ENCODE results near the gene WDR82. TPM values are rescaled to one million over a fixed set of nuclear protein-coding genes. Genes with fewer than 3 reads are reported as not detected.

WDR82 gene
- total RNA-seq, 1 donor from 2014 or later = 57.4 TPM

- peaks cover 12% of the 10 kb centered on the region for H3K4me1 Mint-ChIP-seq (ENCODE audit: low read depth, unreplicated experiment)
- peaks cover 22% of the 10 kb centered on the region for H3K4me1 ChIP-seq (ENCODE audit: insufficient read depth, low read length)
- no peak overlapping the region for H3K4me2 ChIP-seq (ENCODE audit: low read length)
- no peaks in the 10 kb centered on the region for H3K27me3 ChIP-seq (ENCODE audit: insufficient read depth, low read length)
- no peaks in the 10 kb centered on the region for H3K9me3 ChIP-seq (ENCODE audit: insufficient read depth, low read depth, low read length)
- peaks cover 5% of the 10 kb centered on the region for H4K20me1 ChIP-seq (ENCODE audit: insufficient read depth, low read length)
- no peak overlapping the region for H3K27ac ChIP-seq (ENCODE audit: low read depth, low read length)
- H3K9ac ChIP-seq (ENCODE audit: low read length) = no peak overlapping the region
- FAIRE-seq (no peak), DNase-seq (ENCODE audit: low read depth) (no peak)
- H3K4me3 ChIP-seq (ENCODE audit: insufficient read depth, low read depth, low read length) = no peak overlapping the region
- TF ChIP-seq CTCF (IDR thresholded peaks at IDR 0.05; ENCODE audit: insufficient read depth, low read depth, low read length) (peak; percentile 87), EZH2 (IDR thresholded peaks at IDR 0.05; ENCODE audit: insufficient read depth, low read length) (no peak)
- no peak overlapping the region for H3K4me3 Mint-ChIP-seq (ENCODE audit: unreplicated experiment)
- H3K9me3 Mint-ChIP-seq (ENCODE audit: unreplicated experiment) = no peaks in the 10 kb centered on the region
- peaks cover 11% of the 10 kb centered on the region for H3K36me3 Mint-ChIP-seq (ENCODE audit: low read depth, unreplicated experiment)
- H3K27me3 Mint-ChIP-seq (ENCODE audit: low read depth, unreplicated experiment) = peaks cover 9% of the 10 kb centered on the region
- no peak overlapping the region for H2AFZ ChIP-seq (ENCODE audit: low read depth, low read length)
- H3K36me3 ChIP-seq (ENCODE audit: insufficient read depth, low read length) = peaks cover 3% of the 10 kb centered on the region
- H3K27ac Mint-ChIP-seq (ENCODE audit: unreplicated experiment) = no peak overlapping the region
- no peaks in the 10 kb centered on the region for H3K79me2 ChIP-seq (ENCODE audit: insufficient read depth, low read length)
These were observed 57.9 kb downstream of the WDR82 start for GRCh38 chr3:52220380-52221026.

GRCh38 chr3:52218937-52219650, 59.4 kb downstream of the WDR82 start:
- Histone ChIP-seq H3K9me3 (ENCODE audit: insufficient read depth, low read depth, low read length) (no peaks in the 10 kb centered on the region), H3K4me1 (ENCODE audit: insufficient read depth, low read length) (peaks cover 22% of the 10 kb centered on the region), H3K79me2 (ENCODE audit: insufficient read depth, low read length) (no peaks in the 10 kb centered on the region), H3K27me3 (ENCODE audit: insufficient read depth, low read length) (no peaks in the 10 kb centered on the region), H3K4me2 (ENCODE audit: low read length) (no peak overlapping the region), H2AFZ (ENCODE audit: low read depth, low read length) (no peak overlapping the region), H3K36me3 (ENCODE audit: insufficient read depth, low read length) (peaks cover 5% of the 10 kb centered on the region), H4K20me1 (ENCODE audit: insufficient read depth, low read length) (peaks cover 5% of the 10 kb centered on the region), H3K27ac (ENCODE audit: low read depth, low read length) (no peak overlapping the region), H3K9ac (ENCODE audit: low read length) (no peak overlapping the region), H3K4me3 (ENCODE audit: insufficient read depth, low read depth, low read length) (no peak overlapping the region)
- no peak for TF ChIP-seq EZH2 (IDR thresholded peaks at IDR 0.05; ENCODE audit: insufficient read depth, low read length)
- TF ChIP-seq CTCF (IDR thresholded peaks at IDR 0.05; ENCODE audit: insufficient read depth, low read depth, low read length) = no peak
- Mint-ChIP-seq H3K27ac (ENCODE audit: unreplicated experiment) (peak overlapping the region; percentile 26), H3K27me3 (ENCODE audit: low read depth, unreplicated experiment) (peaks cover 6% of the 10 kb centered on the region), H3K4me3 (ENCODE audit: unreplicated experiment) (peak overlapping the region; percentile 50), H3K9me3 (ENCODE audit: unreplicated experiment) (no peaks in the 10 kb centered on the region), H3K36me3 (ENCODE audit: low read depth, unreplicated experiment) (peaks cover 12% of the 10 kb centered on the region), H3K4me1 (ENCODE audit: low read depth, unreplicated experiment) (peaks cover 12% of the 10 kb centered on the region)
- FAIRE-seq = no peak
- DNase-seq (ENCODE audit: low read depth) = no peak

- H3K36me3 Mint-ChIP-seq (ENCODE audit: low read depth, unreplicated experiment) = peaks cover 14% of the 10 kb centered on the region
- Histone ChIP-seq H3K79me2 (ENCODE audit: insufficient read depth, low read length) (no peaks in the 10 kb centered on the region), H3K27ac (ENCODE audit: low read depth, low read length) (no peak overlapping the region), H3K4me3 (ENCODE audit: insufficient read depth, low read depth, low read length) (no peak overlapping the region), H4K20me1 (ENCODE audit: insufficient read depth, low read length) (peaks cover 8% of the 10 kb centered on the region), H3K4me1 (ENCODE audit: insufficient read depth, low read length) (peaks cover 22% of the 10 kb centered on the region), H3K9ac (ENCODE audit: low read length) (no peak overlapping the region), H3K4me2 (ENCODE audit: low read length) (no peak overlapping the region), H3K27me3 (ENCODE audit: insufficient read depth, low read length) (no peaks in the 10 kb centered on the region), H3K9me3 (ENCODE audit: insufficient read depth, low read depth, low read length) (no peaks in the 10 kb centered on the region), H3K36me3 (ENCODE audit: insufficient read depth, low read length) (peaks cover 6% of the 10 kb centered on the region), H2AFZ (ENCODE audit: low read depth, low read length) (no peak overlapping the region)
- no peak overlapping the region for H3K4me3 Mint-ChIP-seq (ENCODE audit: unreplicated experiment)
- peaks cover 12% of the 10 kb centered on the region for H3K4me1 Mint-ChIP-seq (ENCODE audit: low read depth, unreplicated experiment)
- H3K9me3 Mint-ChIP-seq (ENCODE audit: unreplicated experiment) = no peaks in the 10 kb centered on the region
- DNase-seq (ENCODE audit: low read depth) (no peak), FAIRE-seq (no peak)
- H3K27ac Mint-ChIP-seq (ENCODE audit: unreplicated experiment) = no peak overlapping the region
- H3K27me3 Mint-ChIP-seq (ENCODE audit: low read depth, unreplicated experiment) = peaks cover 2% of the 10 kb centered on the region
- TF ChIP-seq CTCF (IDR thresholded peaks at IDR 0.05; ENCODE audit: insufficient read depth, low read depth, low read length) (no peak), EZH2 (IDR thresholded peaks at IDR 0.05; ENCODE audit: insufficient read depth, low read length) (no peak)
These were observed 60.0 kb downstream of the WDR82 start for GRCh38 chr3:52218454-52218853.
